ENCODE results near the gene CLCN3. TPM values are rescaled to one million over a fixed set of nuclear protein-coding genes. Genes with fewer than 3 reads are reported as not detected.

CLCN3 gene
- total and polyA plus RNA-seq, 9 donors: 11.8 to 38.5 (median 29.6) TPM

- TF ChIP-seq EP300 (IDR thresholded peaks at IDR 0.05) (no peak), CTCF (IDR thresholded peaks at IDR 0.05) (peak; percentile 14 to 45 (median 27))
- intact Hi-C loops (cut with DNase I): no loop called here
- H3K9me3 ChIP-seq: no peaks in the 10 kb centered on the region
- peak overlapping the region in 1 of 2 donors; percentile 94 for H3K27ac ChIP-seq
- H3K27me3 ChIP-seq: no peaks in the 10 kb centered on the region
- H3K36me3 ChIP-seq: no peaks in the 10 kb centered on the region
- WGBS, 3 donors: 1 to 2% (median 2%) methylated on average over 9 of the region's 9 CpGs
- DNase-seq: peak; percentile 43 to 75 (median 63)
- H3K4me1 ChIP-seq (ENCODE audit: insufficient read depth): no peaks in the 10 kb centered on the region
- peak overlapping the region; percentile 93 for H3K4me3 ChIP-seq
These were observed 7.2 kb upstream of the CLCN3 start for GRCh38 chr4:169612871-169613859.

- Histone ChIP-seq H3K27ac (no peak overlapping the region), H3K27me3 (no peaks in the 10 kb centered on the region), H3K4me1 (ENCODE audit: insufficient read depth) (no peaks in the 10 kb centered on the region), H3K36me3 (no peaks in the 10 kb centered on the region), H3K9me3 (no peaks in the 10 kb centered on the region), H3K4me3 (no peak overlapping the region)
- no peak for DNase-seq
- 75 to 83% (median 77%) methylated on average over 4 of the region's 4 CpGs for WGBS, 3 donors
- TF ChIP-seq CTCF (IDR thresholded peaks at IDR 0.05) (no peak), POLR2A (IDR thresholded peaks at IDR 0.05) (no peak), EP300 (IDR thresholded peaks at IDR 0.05) (no peak)
- intact Hi-C loops (cut with DNase I): loop anchor here in 1 of 4 donors (5.0 kb wide), 1 partner anchor 42 kb away; no protein-coding TSS in a partner anchor
These were observed 4.8 kb upstream of the CLCN3 start for GRCh38 chr4:169615467-169616106.

- intact Hi-C loops (cut with DNase I): loop anchor here in 1 of 4 donors (5.0 kb wide), 1 partner anchor 40 kb away; no protein-coding TSS in a partner anchor
- H3K27ac ChIP-seq: no peak overlapping the region
- H3K4me1 ChIP-seq (ENCODE audit: insufficient read depth): peaks cover under 1% of the 10 kb centered on the region
- TF ChIP-seq POLR2A (IDR thresholded peaks at IDR 0.05) (no peak), CTCF (IDR thresholded peaks at IDR 0.05) (no peak), EP300 (IDR thresholded peaks at IDR 0.05) (no peak)
- H3K36me3 ChIP-seq: no peaks in the 10 kb centered on the region
- H3K9me3 ChIP-seq: no peaks in the 10 kb centered on the region
- H3K27me3 ChIP-seq: no peaks in the 10 kb centered on the region
- no peak for DNase-seq
- H3K4me3 ChIP-seq: no peak overlapping the region
These were observed 3.5 kb upstream of the CLCN3 start for GRCh38 chr4:169616846-169617245.

GRCh38 chr4:169617306-169617705, 3.1 kb upstream of the CLCN3 start:
- H3K4me1 ChIP-seq (ENCODE audit: insufficient read depth): peaks cover 2% of the 10 kb centered on the region
- intact Hi-C loops (cut with DNase I): loop anchor here in 1 of 4 donors (5.0 kb wide), 1 partner anchor 40 kb away; no protein-coding TSS in a partner anchor
- no peak overlapping the region for H3K4me3 ChIP-seq
- no peak for DNase-seq
- TF ChIP-seq EP300 (IDR thresholded peaks at IDR 0.05): no peak
- no peak for TF ChIP-seq POLR2A (IDR thresholded peaks at IDR 0.05)
- no peak for TF ChIP-seq CTCF (IDR thresholded peaks at IDR 0.05)
- no peaks in the 10 kb centered on the region for H3K27me3 ChIP-seq
- no peaks in the 10 kb centered on the region for H3K36me3 ChIP-seq
- H3K9me3 ChIP-seq: no peaks in the 10 kb centered on the region
- WGBS, 3 donors: 72 to 83% (median 76%) methylated on average over 2 of the region's 2 CpGs
- H3K27ac ChIP-seq: no peak overlapping the region
